GM18511 (cell line): ENCODE measurements around the gene ASCC3.

Source experiments
- ATAC-seq: cut with Tn5 transposase; IDR thresholded peaks from one replicate; pipeline ENCODE4 v1.9.1; 2021; ENCODE audit warnings: mild to moderate bottlenecking, moderate library complexity; ENCODE audit not compliant: unreplicated experiment

The ASCC3 gene, protein sequence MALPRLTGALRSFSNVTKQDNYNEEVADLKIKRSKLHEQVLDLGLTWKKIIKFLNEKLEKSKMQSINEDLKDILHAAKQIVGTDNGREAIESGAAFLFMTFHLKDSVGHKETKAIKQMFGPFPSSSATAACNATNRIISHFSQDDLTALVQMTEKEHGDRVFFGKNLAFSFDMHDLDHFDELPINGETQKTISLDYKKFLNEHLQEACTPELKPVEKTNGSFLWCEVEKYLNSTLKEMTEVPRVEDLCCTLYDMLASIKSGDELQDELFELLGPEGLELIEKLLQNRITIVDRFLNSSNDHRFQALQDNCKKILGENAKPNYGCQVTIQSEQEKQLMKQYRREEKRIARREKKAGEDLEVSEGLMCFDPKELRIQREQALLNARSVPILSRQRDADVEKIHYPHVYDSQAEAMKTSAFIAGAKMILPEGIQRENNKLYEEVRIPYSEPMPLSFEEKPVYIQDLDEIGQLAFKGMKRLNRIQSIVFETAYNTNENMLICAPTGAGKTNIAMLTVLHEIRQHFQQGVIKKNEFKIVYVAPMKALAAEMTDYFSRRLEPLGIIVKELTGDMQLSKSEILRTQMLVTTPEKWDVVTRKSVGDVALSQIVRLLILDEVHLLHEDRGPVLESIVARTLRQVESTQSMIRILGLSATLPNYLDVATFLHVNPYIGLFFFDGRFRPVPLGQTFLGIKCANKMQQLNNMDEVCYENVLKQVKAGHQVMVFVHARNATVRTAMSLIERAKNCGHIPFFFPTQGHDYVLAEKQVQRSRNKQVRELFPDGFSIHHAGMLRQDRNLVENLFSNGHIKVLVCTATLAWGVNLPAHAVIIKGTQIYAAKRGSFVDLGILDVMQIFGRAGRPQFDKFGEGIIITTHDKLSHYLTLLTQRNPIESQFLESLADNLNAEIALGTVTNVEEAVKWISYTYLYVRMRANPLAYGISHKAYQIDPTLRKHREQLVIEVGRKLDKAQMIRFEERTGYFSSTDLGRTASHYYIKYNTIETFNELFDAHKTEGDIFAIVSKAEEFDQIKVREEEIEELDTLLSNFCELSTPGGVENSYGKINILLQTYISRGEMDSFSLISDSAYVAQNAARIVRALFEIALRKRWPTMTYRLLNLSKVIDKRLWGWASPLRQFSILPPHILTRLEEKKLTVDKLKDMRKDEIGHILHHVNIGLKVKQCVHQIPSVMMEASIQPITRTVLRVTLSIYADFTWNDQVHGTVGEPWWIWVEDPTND (N-terminal part only)

DNA sequence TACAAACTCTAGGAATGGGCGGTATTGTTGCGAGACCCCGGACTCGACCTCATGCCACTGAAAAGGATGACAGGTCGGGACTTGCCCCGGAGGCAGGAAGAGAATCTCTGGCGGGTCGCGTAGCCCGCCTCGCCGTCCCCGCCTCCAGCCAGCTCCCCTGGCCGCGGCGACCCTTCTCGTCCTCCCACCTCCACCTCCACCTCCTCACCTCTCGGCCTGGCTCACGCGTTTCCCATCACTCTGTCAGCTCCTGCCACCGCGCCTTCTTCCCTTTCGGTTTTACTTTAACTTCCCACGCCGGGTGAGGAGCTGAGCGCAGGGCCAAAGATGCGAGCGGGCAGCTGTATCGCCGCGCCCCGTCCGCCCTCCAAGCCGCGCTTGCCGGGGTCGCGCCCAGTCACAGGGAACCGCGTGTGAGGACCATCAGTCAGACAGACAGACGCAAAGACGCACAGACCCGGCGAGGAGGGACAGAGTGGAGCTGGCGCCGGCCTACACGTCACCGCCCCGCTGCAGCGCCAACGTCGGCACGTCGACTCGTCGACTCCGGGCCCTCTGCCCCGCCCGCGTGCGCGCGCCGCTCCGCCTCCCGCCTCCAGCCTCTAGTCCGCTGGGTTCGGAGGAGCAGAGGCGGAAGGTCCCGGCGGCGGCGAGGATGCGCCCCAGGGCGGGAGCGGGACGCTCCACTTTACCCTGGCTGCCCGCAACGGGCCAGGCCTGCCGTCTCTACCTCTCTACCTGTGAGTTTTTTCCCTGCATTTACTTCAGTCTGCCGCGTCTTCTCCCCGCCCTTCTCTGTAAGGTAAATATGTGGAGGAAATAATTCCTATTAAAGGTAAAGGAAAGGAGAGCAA lies at the start of gene ASCC3:
Gene ASCC3, minus strand, starts transcription at position 477 of the 854 bp plus-strand sequence. CDS start 13,332 bp downstream, outside the sequence.
- ATAC-seq: peak; percentile 97

DNA sequence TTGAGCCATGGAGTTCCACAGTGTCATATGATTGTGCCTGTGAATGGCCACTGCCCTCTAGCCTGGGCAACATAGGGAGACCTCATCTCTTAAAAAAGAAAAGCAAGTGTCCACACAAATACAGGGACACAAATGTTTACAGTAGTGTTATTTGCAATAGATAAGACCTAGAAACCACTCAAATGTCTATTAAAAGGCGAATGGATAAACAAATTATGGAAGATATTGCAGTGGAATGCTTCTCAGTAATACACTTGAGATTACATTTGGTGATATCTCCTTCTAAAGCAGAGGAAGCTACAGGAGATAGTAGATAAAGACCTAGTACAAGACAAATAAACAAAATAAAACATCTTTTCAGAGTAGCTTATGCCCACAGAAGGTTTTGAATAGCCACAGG lies 44.6 kb upstream of the ASCC3 start:
- no peak for ATAC-seq

DNA sequence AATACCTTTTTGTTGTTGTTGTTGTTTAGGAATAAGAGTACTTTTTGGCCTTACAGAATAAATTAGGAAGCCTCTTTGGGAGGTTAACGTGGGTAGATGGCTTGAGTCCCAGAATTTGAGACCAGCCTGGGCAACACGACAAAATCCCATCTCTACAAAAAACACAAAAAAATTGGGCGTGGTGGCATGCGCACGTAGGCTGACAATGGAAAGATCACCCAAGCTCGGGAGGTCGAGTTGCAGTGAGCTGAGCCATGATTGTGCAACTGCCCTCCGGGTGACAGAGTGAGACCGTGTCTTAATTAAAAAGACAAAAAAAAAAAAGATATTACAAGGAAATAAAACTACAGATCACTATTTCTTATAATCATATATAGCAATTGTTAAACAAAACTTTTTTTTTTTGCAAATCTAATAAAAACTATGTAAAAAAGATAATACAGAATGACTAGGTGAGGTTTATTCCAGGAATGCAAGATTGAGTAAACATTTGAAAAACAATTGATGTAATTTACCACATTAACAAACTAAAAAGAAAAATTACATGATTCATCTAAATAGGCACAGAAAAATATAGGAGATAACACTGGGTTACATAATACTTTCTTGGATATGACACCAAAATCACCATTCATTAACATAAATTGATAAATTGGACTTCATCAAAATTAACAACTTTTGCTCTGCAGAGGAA lies 43.6 kb upstream of the ASCC3 start:
- ATAC-seq: no peak

DNA sequence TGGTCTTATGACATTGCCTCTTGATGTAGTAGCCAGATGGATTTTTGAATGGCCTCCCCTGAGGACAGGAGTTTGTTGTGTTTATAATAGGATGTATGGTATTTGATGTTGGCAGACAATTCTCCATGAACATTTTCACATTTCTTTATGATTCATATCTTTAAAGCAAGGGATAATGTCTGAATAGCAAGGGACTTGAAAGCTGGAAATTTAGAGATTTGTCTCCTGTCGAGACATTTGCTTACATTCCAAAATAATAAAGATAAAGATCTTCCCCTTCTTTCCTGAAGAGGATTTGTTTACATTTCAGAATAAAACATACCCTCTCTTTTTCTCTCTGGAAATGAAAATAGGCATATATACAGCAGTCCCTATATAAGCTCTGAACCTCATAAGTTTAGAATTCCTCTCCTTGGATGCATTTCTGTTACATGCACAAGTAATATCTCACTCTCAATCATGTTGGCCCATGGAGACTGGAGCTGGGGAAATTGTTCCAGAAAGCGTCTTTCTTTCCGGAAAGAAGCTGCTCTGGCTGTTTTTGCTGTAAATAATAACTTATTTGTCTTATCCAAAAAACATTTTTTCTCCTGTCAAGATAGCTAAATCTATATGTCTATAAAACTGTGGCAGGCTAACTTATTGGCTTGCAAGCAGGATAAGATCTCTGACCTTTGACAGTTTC lies 42.5 kb upstream of the ASCC3 start:
- ATAC-seq: no peak

DNA sequence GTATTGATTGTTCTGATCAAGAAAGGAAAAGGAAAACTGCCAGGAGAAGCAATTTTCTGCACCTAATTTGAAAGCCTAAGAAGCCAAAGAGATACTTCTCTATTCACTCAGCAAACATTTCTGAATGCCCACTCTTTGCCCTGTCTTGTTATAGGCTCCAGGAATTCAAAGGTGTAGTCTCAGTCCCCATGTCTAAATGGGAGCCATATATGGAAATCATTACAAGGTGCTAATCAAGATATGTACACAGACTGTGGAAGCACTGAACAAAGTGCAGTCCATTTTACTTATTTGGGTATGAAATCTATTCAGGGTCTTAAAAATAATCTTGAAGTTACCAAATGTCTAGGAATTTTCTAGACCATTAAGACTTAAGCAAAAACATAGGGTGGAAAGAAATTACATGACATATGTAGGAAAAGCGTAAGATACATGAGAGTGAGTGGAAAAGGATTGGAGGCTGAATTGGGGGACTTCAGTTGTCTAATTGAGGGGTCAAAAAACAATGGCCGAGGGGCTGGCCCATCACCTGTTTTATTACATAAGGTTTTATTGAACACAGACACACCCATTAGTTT lies 39.0 kb upstream of the ASCC3 start:
- ATAC-seq: no peak

DNA sequence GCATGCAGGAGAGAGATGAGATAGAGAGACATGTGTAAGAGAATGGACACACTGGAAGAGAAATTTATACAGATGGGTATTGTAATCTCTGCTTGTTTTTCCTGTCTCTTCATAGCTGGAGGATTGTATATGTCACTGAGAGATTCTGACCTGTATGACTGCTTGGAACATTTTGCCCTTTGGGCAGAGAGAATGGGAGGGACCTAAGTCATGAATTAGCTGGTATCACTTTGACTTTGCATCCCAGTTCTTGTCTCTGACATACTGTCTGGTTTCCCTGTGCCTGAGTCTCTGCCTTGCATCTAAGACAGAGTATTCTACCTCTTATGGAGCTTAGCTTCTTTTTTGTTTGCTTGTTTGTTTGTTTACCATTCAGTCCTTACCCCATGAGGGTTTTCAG lies 37.0 kb upstream of the ASCC3 start:
- no peak for ATAC-seq

DNA sequence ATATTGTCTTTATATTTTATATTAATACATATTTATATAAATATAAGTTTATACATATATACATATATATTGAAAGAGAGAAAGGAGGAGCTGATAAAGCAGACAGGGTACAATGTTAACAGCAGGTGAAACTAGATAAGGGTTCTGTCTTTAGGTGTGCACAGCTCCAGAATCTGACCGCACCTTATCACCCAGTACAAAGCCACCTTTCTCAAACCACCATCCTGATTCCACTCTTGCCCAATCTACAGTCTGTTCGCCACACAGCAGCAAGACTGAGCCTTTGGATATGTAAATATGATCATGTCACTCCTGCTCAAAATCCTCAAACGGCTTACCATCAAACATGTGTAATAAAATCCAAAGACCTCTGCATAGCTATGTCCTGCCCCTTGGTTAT lies 34.7 kb upstream of the ASCC3 start:
- ATAC-seq: no peak

DNA sequence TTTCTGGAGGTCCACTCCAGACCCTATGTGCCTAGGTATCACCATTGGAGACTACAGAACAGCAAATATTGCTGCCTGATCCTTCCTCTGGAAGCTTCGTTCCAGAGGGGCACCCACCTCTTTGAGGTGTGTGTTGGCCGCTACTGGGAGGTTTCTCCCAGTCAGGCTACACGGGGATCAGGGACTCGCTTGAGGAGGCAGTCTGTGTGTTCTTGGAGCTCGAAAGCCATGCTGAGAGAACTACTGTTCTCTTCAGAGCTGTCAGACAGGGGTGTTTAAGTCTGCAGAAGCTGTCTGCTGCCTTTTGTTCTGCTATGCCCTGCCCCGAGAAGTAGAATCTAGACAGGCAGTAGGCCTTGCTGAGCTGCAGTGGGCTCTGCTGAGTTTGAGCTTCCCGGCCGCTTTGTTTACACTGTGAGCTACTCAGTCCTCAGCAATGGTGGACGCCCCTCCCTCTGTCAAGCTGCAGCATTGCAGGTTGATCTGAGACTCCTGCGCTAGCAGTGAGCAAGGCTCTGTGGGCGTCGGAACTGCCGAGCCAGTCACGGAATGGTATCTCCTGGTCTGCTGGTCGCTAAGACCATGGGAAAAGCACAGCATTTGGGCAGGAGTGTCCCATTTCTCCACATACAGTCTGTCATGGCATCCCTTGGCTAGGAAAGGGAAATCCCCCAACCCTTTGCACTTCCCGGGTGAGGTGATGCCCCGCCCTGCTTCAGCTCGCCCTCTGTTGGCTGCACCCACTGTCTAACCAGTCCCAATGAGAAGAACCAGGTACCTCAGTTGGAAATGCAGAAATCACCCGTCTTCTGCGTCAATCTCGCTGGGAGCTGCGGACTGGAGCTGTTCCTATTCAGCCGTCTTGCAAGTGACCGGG lies 32.5 kb upstream of the ASCC3 start:
- ATAC-seq: no peak

DNA sequence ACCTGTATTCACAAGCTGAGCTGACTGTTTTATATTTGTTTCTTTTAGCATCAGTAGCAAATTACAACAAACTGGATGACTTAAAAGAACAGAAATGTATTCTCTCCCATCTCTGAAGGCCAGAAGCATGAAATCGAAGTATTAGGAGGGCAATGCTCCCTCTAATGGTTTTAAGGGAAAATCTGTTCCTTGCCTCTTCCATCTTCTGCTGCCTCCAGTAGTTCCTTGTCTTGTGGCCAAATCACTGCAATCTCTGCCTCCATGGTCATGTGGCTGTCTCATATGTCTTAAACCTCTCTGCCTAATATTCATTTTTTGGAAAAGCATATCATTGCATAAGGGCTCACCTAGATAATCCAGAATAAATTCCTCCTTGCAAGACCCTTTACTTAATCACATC lies 25.2 kb upstream of the ASCC3 start:
- ATAC-seq: no peak

DNA sequence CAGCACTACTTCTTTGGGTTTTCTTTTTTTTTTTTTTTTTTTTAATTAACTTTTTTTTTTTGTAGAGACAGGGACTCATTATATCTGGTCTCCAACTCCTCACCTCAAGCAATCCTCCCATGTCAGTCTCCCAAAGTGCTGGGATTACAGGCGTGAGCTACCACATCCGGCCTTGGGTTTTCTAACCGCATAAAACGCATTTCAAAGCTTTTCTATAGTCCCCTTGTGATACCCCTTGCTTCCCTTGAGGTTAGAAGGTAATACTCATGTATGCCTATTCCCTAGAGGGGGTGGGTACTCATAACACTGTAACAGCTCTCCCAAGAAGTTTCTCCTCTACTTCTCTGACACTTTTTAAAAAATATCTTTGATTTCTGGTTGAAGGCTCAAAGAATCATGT lies 23.9 kb upstream of the ASCC3 start:
- ATAC-seq: no peak

DNA sequence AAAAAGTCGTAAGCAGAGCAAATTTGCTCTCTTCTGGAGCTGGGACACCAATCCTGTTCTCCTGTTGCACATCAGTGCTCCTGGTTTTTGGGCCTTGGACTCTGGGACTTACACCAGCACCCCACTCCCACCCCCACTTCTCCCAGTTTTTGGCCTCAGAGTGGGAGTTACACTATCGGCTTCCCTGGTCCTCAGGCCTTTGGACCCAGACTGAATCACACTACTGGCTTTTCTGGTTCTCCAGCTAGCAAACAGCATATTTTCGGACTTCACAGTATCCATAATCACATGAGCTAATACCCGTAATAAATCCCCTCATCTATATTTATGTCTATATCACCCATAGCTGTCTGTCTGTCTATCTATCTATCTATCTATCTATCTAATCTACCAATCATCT lies 23.2 kb upstream of the ASCC3 start:
- no peak for ATAC-seq

DNA sequence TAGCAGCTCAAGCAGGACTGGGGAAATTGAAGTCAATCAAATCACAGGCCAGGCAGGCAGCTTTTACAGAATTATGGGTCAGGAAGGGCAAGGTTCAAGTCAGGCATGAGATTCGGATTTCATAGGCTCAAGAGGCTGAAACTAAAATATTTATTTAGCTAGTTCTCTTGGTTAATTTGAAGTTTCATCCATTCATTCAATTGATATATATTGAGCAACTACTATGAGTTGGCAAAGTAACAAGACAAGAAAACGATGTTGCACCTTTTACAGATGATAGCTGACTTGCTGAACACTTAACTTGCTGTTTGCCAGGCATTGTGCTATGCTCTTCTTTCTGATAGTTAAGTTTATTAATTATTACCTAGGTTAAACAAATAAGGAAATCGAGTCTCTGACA lies 20.5 kb upstream of the ASCC3 start:
- no peak for ATAC-seq

DNA sequence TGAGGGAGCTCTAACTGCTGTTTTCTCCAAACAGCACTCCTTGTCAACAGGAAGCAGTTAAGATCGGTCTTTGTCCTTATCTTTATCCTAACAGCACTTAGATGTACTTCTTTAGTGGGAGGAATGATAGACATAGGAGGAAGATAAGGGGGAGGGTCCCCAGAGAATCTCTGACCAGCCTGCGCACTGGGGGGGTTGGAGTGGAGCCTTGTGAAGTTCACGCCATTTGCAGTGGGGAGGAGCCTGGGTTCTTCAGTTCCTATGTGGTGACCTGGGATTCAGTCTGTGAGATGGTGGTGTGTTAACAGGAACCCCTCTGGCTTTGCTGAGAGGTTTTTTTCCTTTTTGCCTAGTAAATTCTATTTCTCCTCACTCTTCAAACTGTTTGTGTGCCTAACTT lies 18.1 kb upstream of the ASCC3 start:
- no peak for ATAC-seq

DNA sequence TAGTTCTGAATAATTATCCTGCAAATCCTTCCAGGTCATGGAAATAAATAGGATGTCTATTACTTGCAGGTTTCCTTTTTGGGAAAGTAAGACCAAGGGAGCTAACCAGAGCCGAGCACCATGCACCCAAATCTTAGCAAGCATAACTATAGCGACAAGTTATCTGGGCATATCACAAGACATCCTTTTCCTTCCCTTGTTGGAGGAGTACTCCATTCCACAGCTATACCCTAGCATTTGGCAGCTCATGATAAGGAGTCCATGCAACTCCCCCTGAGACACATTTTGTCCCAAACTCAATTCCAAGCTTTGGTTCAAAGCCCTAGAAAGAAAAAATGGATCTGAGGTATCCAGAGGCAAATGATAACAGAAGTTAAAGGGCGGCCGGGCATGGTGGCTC lies 16.5 kb upstream of the ASCC3 start:
- ATAC-seq: no peak

DNA sequence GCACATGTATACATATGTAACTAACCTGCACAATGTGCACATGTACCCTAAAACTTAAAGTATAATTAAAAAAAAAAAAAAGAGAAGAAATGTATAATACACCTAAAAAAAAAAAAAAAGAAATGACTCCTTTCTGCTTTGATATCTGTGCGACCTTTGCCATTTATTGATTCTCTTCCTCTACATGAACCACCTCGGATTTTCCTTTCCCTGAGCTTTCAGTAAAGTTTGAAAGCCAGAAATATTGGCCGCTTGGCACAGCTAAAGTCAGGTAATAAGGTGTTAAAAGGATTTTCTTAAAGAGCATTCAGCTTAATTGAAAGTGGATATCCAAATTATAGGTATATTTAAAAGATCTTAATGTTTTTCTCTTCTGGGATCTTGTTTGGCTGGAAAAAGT lies 12.6 kb upstream of the ASCC3 start:
- no peak for ATAC-seq

DNA sequence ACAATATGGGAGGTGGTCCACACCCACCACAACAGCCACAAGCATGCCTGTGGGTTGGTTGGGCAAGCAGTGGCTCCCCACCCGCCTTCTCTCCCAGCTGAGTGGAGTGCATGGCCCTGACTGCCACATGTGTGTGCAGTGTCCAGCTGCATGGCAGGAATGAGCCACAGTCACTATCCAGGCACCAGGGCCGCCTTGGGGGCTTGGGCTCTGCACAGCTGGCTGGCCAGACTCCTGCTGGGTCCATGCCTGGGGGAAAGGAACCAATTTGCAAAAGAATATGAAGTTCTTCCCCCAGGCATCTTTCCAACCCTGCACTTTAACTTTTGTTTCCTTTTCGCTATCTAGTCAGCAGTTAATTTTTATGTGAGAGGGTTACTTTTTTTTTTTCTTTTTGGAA lies 11.6 kb upstream of the ASCC3 start:
- ATAC-seq: no peak

DNA sequence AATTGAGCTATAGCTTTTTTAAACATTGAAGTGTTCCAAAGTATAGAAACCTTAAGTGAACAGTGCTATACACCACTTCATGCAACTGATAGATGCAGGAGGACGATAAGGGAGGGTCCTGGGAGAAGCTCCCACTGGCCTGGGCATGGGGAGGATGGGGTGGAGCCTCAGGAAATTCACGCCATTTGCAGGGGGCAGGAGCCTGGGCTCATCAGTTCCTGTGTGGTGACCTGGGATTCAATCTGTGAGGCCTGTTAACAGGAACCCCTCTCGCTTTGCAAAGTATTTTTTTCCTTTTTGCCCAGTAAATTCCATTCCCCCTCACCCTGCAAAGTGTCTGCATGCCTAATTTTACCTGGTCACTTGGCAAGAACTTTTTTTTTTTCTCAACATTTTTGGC lies 11.0 kb upstream of the ASCC3 start:
- ATAC-seq: no peak

DNA sequence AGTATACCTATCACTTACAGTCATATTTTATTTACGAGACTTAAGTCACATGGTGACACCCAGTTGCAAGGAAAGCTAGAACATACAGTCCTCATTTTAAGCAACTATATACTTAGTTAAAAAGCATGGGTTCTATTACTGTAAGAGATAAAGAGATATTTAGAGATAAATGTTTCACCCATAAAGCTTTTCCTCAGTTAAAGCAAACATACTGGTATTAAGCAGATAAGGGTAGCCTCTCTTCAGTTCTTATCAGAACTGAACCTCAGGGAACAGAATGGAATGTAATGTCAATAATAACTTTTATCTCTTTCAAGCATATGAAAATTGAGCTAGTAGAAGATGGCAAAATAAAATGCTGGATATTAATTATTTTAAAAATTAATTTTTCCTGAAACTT lies 9.9 kb upstream of the ASCC3 start:
- no peak for ATAC-seq
